ACHN (cell line): ENCODE results near the gene COX5B.
A peak's percentile ranks its signal among the peaks of the same experiment; 100 is the strongest.

ENCODE experiments used
- DNase-seq: peaks from one replicate; pipeline ENCODE4 v3.0.0-alpha.2; 2015
- in situ Hi-C: cut with HindIII; loops from 2 replicates; pipeline ENCODE4 v1.10.0; 2017; ENCODE audit warnings: low sequenced_read_pairs, low pct_ligation_motif_present, low pct_unique_long_range_greater_than_20kb

The COX5B gene

DNA sequence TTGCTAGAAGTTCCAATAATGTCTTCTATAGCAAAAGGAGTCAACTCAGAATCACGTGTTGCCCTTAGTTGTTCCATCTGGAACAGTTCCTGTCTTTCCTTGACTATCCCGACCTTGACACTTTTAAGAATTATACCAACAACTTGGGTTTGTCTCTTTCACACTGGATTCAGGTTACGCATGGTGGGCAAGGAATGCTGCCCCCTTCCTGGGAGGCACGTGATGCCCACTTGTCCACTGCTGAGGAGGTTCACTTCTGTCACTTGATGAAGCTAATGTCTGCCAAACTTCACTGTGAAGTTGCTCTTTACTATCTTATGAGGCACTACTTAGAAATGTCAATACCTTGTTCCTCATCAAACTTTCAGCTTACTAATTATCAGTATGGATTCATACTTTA is 5.3 kb downstream of the COX5B start:
- DNase-seq: no peak
- in situ Hi-C loops: no loop called here

DNA sequence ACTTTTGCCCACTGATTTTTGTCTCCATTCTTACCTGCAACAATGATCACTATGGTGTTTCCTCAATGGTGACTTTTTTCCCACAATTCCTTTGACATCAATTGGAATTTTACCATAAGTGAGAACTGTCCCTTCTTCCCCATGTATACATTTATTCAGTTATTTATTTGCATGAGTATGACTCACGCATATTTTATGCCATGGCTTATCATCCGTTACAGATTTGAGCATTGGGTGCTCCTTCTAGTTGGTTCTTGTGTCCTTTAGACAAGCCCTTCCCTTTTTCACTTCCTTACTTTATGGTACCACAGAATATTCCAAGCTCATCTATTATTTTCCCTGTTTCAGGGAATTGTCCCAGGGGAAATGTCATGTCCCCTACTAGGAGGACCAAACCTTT is 7.6 kb downstream of the COX5B start:
- in situ Hi-C loops: no loop called here

DNA sequence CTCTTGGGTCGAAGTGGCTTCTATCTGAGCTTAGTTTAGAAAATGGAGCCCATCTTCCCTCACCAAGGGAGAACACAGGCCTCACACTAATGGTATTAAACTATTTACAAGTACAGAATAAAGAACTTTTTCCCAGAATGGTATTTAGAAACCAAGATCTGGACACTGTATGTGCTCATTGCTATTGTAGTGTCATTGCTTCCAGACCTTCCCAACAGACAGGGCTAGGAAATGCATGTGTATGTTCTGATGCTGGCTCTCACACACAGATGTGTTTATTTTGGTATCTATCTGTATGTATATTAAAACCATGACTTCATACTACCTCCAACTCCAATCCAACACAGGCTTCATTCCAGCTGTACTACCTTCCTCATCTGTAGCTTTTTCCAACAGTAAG is 8.0 kb downstream of the COX5B start:
- no peak for DNase-seq
- in situ Hi-C loops: no loop called here

More for the DNA sequence above, 7.6 kb downstream of the COX5B start:
- no peak for DNase-seq

DNA sequence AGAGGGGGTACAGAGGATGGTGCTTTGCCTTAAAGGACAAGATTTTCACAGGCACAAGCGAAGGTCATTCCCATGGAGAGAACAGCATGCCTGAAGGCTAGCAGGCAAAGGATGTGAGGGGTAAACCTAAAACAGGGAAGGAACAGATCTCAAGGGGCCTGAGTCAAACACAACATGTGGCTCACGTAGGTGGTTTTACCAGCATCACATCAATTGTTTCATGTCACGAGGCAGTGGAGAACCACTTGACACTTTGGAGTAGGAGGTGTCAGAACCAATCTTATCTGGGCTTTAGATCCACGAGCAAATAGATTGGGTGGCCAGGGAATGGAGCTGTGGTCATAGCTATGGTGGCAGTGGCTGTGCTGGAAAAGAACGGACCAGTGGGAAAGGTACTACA is 8.4 kb downstream of the COX5B start:
- in situ Hi-C loops: no loop called here
- DNase-seq: no peak

DNA sequence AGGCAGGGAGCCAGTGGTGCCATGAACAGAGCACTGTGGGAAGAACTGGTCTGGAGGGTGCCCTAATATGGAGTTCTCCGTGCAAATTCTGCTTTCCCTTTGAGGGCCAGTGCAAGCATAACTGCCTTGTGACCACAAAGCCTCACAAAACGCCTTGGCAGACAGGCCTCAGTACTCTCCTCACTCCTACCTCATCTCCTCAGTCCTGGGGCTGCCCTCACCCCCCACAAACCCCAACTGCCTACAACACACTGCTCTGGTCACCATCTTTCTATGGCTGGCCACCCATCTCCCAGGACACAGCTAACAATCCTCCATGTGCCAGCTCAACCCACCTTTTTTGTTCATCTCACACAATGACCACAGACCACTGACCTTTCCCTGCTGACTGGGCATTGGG is 8.9 kb downstream of the COX5B start:
- DNase-seq: no peak
- in situ Hi-C loops: no loop called here

- in situ Hi-C loops: no loop called here
- DNase-seq: no peak
Measured at GRCh38 chr2:97656129-97656755, 10.4 kb downstream of the COX5B start.

DNA sequence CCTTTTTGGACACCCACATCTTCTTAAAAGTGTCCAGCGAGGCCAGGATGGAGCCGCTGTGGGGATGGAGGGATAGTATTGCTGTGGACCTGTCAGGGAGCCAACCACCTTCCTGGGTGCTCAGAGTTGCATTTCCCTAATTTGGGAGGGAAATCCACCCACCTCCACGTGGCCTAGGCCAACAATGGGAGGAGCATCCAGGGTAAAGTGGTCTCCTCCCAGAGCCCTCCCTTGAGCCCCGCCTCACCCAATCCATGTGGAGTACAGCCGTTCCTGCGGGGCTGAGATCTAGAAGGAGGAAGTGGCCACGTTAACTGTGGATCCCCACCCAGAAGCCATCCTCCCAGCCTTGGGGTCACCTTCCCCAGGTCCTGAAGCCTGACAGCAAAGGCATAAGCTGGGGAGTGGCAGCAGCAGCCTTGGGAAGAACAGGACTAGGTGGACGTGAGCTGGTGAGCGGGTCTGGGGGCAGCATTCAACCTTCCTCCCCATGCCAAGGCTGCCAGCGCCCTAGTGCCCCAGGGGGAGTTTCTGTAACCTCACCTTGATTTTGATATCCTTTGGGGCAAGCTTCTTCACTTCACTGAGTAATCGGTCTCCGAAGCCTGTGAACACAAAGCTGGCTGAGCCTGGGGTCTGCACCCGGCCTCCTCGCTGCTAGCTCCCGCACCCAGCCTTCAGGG is 11.2 kb downstream of the COX5B start:
- DNase-seq: no peak
- in situ Hi-C loops: no loop called here

DNA sequence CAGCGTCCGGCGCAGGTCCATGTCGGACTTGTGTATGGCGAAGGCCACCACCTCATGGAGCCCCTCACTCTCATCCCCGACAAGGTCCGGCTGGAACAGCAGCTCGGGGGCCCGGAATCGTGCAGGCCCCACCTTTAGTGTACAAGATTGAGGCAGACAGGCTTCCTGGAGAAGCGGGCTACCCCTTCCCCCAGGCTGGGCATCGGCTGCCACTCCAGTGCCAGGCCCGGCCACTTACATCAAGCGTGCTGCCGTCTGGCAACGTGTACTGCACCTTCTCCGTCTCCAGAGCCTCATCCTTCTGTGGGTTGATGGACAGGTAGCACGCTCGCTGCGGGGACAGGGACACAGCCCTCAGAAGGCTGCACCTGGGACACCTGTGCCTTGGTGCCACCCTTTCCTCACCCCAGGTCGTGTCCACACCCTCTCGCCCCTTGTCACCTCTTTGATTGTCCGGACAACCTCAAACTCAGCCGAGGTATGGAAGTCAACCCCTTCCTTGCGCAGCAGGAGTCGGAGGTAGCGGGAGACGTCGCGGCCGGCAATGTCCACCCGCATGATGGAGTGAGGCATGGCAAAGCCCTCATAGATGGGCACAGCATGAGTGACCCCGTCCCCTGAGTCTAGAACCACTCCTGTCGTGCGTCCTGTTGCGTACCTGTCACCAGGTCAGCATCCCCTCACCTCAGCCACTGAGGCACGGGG is 12.3 kb downstream of the COX5B start:
- no peak for DNase-seq
- in situ Hi-C loops: no loop called here

- in situ Hi-C loops: no loop called here
- no peak for DNase-seq
Measured at GRCh38 chr2:97658691-97659157, 12.9 kb downstream of the COX5B start.

- in situ Hi-C loops: no loop called here
- DNase-seq: no peak
Measured at GRCh38 chr2:97659256-97660043, 13.6 kb downstream of the COX5B start.

DNA sequence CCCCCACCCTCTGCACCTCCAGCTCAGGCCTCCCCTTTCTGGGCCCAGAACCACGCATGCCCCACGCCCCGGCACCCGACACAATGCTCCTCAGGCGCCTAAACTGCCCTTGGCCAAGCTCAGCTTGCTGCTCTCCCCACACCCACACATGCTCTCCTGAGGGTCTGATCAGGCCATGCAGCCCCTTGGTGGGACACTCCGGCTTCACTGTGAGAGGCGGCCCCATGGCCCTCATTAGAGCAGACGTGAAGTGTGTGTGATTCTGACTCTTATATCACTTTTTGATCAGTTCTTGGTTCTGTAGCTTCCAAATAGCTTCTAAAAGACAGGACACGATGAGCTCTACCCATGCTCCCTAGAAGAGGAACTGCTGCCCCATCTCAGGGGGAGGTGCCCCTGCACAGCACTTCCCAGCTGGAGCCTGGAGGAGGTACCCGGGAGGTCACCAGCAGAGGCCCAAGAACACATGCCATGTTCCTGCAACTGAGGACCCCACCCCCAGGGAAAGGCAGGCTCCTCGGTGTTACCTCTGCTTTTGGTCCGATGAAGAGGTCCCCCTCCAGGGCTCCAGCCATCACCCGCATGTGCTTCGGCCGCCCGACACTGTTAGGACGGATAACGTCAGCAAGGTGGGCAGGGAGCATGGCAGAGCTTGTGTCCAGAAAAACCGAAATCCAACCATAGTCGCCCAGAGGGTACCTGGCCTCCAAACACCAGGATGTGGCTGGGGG is 14.3 kb downstream of the COX5B start:
- in situ Hi-C loops: no loop called here
- DNase-seq: no peak

- in situ Hi-C loops: no loop called here
- no peak for DNase-seq
Measured at GRCh38 chr2:97660775-97661389, 15.0 kb downstream of the COX5B start.

DNA sequence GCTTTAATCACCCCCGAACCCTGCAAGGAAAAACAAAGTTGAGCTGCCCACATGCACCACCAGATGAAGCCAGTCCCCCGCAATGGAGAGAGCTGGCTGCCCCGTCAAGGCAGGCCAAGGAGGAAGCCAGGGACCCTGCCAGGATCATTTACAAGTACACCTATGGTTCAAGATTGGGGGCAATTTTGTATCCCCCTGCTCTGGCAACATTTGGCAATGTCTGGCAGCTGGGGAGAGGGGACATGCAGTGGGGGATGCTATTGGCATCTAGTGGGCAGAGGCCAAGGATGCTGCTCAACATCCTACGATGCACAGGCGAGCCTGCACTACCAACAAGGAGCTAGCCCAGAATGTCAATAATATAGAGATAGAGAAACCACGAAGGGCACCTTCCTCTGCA is 16.1 kb downstream of the COX5B start:
- DNase-seq: no peak
- in situ Hi-C loops: no loop called here

DNA sequence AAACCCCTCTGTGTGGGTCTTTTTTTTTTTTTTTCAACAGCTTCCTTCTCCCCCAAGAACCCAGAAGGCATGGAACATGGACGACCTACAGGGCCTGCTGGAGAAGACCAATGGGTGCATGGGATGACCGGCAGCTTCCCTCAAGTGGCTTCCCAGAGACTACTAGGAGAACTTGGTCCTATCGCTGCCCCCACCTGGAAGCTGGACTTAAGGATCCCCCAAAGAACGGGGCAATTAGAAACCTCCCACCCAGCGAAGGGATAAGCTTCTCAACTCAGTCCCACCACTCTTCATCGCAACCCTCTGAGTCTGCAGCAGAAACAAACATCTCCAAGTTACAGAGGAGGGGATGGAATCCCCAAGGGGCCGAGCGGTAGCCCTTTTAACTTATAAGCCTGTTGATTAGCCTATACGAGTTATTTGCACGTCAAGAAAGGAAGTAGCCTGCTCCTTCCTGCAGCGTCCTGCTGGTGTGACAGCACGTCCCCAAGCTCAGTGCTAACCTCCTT is 16.6 kb downstream of the COX5B start:
- no peak for DNase-seq
- in situ Hi-C loops: no loop called here

DNA sequence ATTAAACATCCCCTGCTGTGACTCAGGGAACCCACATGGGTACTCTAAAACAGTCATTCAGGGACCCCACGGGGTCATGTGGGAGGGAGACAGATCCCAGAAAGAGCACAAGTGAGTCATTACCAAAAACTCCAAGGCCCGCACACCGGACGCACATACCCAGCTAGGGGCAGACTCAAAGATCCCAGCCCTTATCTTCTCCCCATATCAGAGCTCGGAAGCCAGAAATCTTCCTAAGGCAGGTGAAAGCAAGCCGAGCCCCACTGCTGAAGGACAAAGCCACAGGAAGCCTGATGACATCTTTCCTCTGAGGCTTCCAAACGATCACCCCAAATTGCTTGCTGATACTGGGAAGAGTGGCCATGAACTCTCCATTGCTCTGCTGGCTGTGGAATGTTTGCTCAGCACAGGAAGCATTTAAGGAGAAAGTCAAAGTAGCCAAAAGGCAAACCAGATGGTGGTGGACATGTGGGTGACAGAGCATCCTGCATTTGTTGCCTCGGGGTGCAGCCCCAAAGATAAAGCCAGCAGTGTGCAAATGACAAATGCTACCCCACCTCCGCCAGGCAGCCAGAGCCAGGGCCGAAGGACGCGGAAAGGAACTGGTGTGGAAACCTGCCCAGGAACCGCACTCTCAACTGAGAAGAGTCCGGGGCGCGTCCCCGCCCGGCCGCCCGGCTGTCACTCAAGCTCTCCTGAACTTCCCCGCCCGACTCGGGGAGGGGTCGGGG is 17.2 kb downstream of the COX5B start:
- peak; percentile 92 for DNase-seq

GRCh38 chr2:97663626-97663961 is 17.7 kb downstream of the COX5B start:
- no peak for DNase-seq
- in situ Hi-C loops: no loop called here

More for the DNA sequence above, 17.2 kb downstream of the COX5B start:
- in situ Hi-C loops: no loop called here

DNA sequence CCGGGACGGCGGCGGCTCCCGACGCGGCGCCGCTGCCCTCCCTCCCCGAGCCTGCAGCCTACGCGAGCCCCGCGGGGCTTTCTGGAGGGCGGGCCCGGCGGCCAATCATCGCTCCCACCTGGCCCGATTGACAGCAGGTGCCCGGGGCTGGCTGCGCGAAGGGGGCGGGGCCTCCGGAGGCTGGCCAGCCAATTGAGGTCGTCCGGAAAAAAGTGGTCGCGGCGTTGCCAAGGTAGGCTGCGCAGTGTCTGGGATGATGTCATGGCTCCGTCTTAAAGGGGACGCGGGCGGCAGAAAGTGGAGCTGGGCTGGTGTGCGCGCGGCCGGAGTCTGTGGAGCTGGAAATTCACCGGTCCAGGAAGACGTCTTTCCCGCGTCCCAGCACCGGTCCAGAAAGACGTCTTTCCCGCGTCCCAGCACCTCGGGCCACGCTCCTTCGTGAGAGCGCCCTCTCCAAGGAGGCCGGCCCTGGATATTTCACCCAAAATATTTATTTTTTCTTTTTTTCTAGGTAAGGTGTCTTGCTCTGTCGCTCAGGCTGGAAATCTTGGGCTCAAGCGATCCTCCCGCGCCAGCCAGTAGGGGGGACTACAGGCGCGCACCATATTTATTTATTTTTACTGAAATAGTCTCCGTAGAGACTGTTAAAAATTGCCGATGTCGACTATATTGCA is 18.2 kb downstream of the COX5B start, which contains the start of gene ACTR1B:
TSS of gene ACTR1B (minus strand) at position 83 of the 674 bp plus-strand sequence. CDS start 154 bp downstream, outside the sequence.
- DNase-seq: peak; percentile 99
- in situ Hi-C loops: no loop called here
